SK-N-MC (cell line): ENCODE measurements around the gene HMCES.

ENCODE experiments used
- EZH2 ChIP-seq: fragments of 200-600 bp; sonication (generic); IDR thresholded peaks from one replicate; pipeline ENCODE4 v1.6.1; 2017; ENCODE audit warnings: antibody characterized with exemption
- FOXP2 ChIP-seq: optimal IDR thresholded peaks from 2 replicates; pipeline ENCODE3; 2011; ENCODE audit warnings: mild to moderate bottlenecking, moderate library complexity; ENCODE audit not compliant: insufficient read depth; ENCODE audit errors: extremely low read length, control extremely low read depth
- POLR2AphosphoS5 ChIP-seq: IDR thresholded peaks from 2 replicates; pipeline ENCODE4 v1.6.1; 2012; ENCODE audit warnings: mild to moderate bottlenecking, low read depth, low read length, borderline replicate concordance

- TF ChIP-seq EZH2 (no peak), POLR2AphosphoS5 (no peak), FOXP2 (no peak)
These were observed 46.7 kb downstream of the HMCES start for GRCh38 chr3:129325383-129325782.
